PC-3 (cell line): ENCODE data around the gene ABCF1. TPM values are rescaled to one million over a fixed set of nuclear protein-coding genes. Genes with fewer than 3 reads are reported as not detected.

Source experiments
- ATAC-seq: fragments of 200-7000 bp; cut with Tn5 transposase; 2 replicates; pipeline ENCODE4 v1.9.1; 2020; ENCODE audit warnings: mild to moderate bottlenecking, moderate library complexity
- BruUV-seq: library from RNA; stranded (reverse); fragments of 400-500 nt; replicated peaks from 2 replicates; lab custom pipeline; 2021; lab: Mats Ljungman, UMichigan
- CTCF ChIA-PET: fragments of 300-600 bp; sonication (Branson Sonifier 250); formaldehyde crosslinking; loops from one replicate; lab custom pipeline; 2022; ENCODE audit warnings: antibody characterized with exemption; lab: Charles Lee
- POLR2A ChIA-PET: fragments of 300-600 bp; sonication (Branson Sonifier 250); formaldehyde crosslinking; loops from one replicate; lab custom pipeline; 2022; ENCODE audit warnings: antibody characterized with exemption; ENCODE audit not compliant: unreplicated experiment; lab: Charles Lee
- DNase-seq: peaks from one replicate; pipeline ENCODE4 v3.0.0-alpha.2; 2015
- H2AFZ ChIP-seq: fragments of 300-600 bp; sonication (generic); 2 replicates; pipeline ENCODE4 v1.6.0; 2016; ENCODE audit warnings: antibody characterized with exemption, low read length
- H3F3A ChIP-seq: fragments of 300-600 bp; sonication (generic); one replicate; pipeline ENCODE4 v1.6.0; 2017; ENCODE audit warnings: antibody characterized with exemption, low read length, control low read depth, mild to moderate bottlenecking; ENCODE audit not compliant: unreplicated experiment
- H3K27ac ChIP-seq: fragments of 300-600 bp; sonication (generic); 2 replicates; pipeline ENCODE4 v1.5.1; 2016; ENCODE audit warnings: mild to moderate bottlenecking, low read length
- H3K27me3 ChIP-seq: fragments of 300-600 bp; sonication (generic); 2 replicates; pipeline ENCODE4 v1.6.1; 2016; ENCODE audit warnings: low read length, mixed read lengths
- H3K36me3 ChIP-seq: fragments of 300-600 bp; sonication (generic); 2 replicates; pipeline ENCODE4 v1.6.1; 2016; ENCODE audit warnings: low read depth, mixed run types, low read length, mixed read lengths
- H3K4me1 ChIP-seq: fragments of 300-600 bp; sonication (generic); 2 replicates; pipeline ENCODE4 v1.5.1; 2016; ENCODE audit warnings: low read length; ENCODE audit not compliant: insufficient read depth
- H3K4me2 ChIP-seq: fragments of 300-600 bp; sonication (generic); 2 replicates; pipeline ENCODE4 v1.6.0; 2016; ENCODE audit warnings: low read length
- H3K4me3 ChIP-seq: fragments of 300-600 bp; sonication (generic); 2 replicates; pipeline ENCODE4 v1.5.1; 2016; ENCODE audit warnings: mild to moderate bottlenecking, low read length, mixed read lengths
- H3K79me2 ChIP-seq: fragments of 300-600 bp; sonication (generic); 2 replicates; pipeline ENCODE4 v1.6.1; 2017; ENCODE audit warnings: low read length, mixed read lengths
- H3K9ac ChIP-seq: fragments of 300-600 bp; sonication (generic); 2 replicates; pipeline ENCODE4 v1.6.0; 2016; ENCODE audit warnings: mild to moderate bottlenecking, low read length
- H3K9me2 ChIP-seq: fragments of 300-600 bp; sonication (generic); replicated peaks from 2 replicates; pipeline ENCODE4 v1.6.1; 2016; ENCODE audit warnings: mixed run types, low read length, mixed read lengths
- H3K9me3 ChIP-seq: fragments of 300-600 bp; sonication (generic); 2 replicates; pipeline ENCODE4 v1.6.1; 2016; ENCODE audit warnings: low read length, mixed read lengths
- H4K20me1 ChIP-seq: fragments of 300-600 bp; sonication (generic); 2 replicates; pipeline ENCODE4 v1.6.1; 2016; ENCODE audit warnings: low read length, mixed read lengths
- CTCF ChIP-seq: fragments of 300-600 bp; sonication (generic); conservative IDR thresholded peaks from 2 replicates; pipeline ENCODE4 v1.5.1; 2017; ENCODE audit warnings: antibody characterized with exemption, low read depth, mild to moderate bottlenecking, low read length
- EZH2 ChIP-seq: fragments of 300-600 bp; sonication (generic); IDR thresholded peaks from one replicate; pipeline ENCODE4 v1.6.1; 2017; ENCODE audit warnings: antibody characterized with exemption, mild to moderate bottlenecking, low read length; ENCODE audit not compliant: unreplicated experiment
- EZH2phosphoT487 ChIP-seq: fragments of 300-600 bp; sonication (generic); IDR thresholded peaks from 2 replicates; pipeline ENCODE4 v1.6.1; 2018; ENCODE audit warnings: mild to moderate bottlenecking, antibody characterized with exemption, low read length, borderline replicate concordance
- intact Hi-C: fragments of 100-400 bp; cut with micrococcal nuclease; formaldehyde crosslinking; loops from 2 replicates; pipeline ENCODE4 v1.9.0; 2023
- total RNA-seq: library from RNA; depleted of rRNA; stranded (reverse); fragments of >200 nt; gene quantifications from 2 replicates; pipeline ENCODE4 v1.2.3, GENCODE V29; 2014

Gene ABCF1
- total RNA-seq, 1 experiment from 2014 or later: 67.3 TPM

DNA sequence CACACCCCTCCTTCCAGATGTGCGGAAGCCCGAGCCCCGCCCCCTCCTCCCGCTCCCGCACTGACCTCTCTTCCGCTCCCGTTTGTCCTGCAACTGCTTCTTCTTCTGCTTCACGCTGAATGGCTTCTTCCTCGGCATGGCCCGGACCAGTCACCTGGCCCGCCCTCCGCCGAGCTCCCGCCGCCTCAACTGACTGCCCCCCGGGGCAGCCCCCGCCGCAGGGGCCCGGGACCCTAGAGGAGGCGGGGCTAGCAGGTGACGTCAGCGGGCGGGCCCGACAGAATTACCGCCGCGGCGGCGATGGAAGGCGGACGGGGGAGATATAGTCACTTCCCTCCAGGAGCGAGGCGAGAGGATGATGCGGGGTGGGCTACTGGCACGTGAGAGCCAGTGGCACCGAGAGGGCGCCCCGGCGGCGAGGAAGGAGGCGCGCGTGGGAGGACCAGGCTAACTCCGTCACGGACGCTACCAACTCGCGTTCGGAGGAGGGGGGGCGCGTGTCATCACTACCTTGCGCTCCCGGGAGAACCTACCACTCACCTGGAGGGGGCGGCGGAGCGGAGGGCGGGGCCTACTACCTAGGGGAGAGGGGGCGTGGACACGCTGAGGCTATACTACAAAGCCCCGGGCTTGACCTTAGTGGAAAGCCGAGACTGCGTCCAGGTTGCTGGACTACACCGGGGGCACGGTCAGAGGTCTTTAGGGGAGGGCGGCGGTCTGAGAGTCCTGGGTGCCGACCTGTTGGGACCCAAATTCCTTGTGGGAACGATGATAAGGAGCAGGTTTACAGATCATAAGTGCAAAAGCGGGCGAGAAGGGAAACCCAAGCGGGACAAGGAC is 15.0 kb upstream of the ABCF1 start, which contains the start of gene GNL1:
GNL1 (minus strand) TSS at position 424 of the 840 bp plus-strand sequence; CDS start at position 138, 286 bp downstream.
- no peaks in the 10 kb centered on the region for H3K9me2 ChIP-seq
- no peaks in the 10 kb centered on the region for H3F3A ChIP-seq
- POLR2A ChIA-PET: interaction anchor here (0.6 to 1.6 kb wide), 2 partner anchors 44 to 59 kb away, joined by 4 to 6 read pairs; no protein-coding TSS in a partner anchor
- intact Hi-C loops: no loop called here
- peak within 1 kb of the TSS; percentile 86 for H3K9ac ChIP-seq
- TF ChIP-seq EZH2phosphoT487 (no peak), CTCF (no peak), EZH2 (no peak)
- H3K4me1 ChIP-seq: peaks cover 20% of the 10 kb centered on the region
- H3K36me3 ChIP-seq: peaks cover 6% of the 10 kb centered on the region; the same call in 1 of the 2 replicates
- H4K20me1 ChIP-seq: no peaks in the 10 kb centered on the region
- H3K4me3 ChIP-seq: peak within 1 kb of the TSS; percentile 77
- DNase-seq: peak; percentile 93
- no TSS peak for BruUV-seq
- CTCF ChIA-PET: no interaction called here
- H3K79me2 ChIP-seq: peaks cover 41% of the 10 kb centered on the region
- peak within 1 kb of the TSS; percentile 99 for H2AFZ ChIP-seq
- peak within 1 kb of the TSS; percentile 77 for H3K27ac ChIP-seq
- H3K27me3 ChIP-seq: no peaks in the 10 kb centered on the region
- H3K9me3 ChIP-seq: no peaks in the 10 kb centered on the region
- peak; percentile 89 for ATAC-seq
- H3K4me2 ChIP-seq: peak within 1 kb of the TSS; percentile 90

DNA sequence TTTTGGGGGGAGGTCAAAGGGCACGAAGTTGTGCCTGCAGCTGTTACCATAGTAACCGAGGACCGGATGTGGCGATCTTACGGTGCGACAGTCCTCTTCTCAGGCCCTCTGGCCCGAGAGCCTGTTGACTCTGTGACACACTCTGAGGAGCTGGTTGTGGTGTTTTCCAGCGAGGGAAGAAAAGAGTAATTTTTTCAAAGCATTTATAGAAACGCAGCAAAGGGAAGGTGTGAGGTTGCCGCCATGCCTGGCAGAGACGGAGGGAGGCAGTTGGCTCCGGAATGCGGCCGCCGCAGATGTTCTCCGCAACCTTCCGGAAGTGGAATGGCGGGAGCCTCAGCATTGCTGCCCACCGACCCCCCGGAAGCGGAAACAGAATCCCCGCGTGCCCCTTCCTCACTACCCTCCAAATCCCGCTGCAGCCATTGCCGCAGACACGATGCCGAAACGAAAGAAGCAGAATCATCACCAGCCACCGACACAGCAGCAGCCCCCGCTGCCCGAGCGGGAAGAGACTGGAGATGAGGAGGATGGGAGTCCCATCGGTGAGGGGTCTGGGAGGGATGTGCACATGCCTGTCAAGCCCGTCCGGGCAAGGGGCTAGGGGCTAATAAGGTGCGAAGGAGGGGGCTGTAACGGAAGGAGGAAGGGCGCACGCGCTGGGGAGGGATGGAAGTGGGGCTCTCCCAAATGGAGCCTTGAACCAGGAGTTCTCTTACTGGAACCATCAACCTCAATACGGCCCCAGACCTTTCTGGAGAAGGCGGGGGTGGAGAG is 14.1 kb upstream of the ABCF1 start, which contains the start of gene PRR3:
PRR3 (plus strand) TSS at position 390 of the 777 bp plus-strand sequence; CDS start at position 440, 50 bp downstream.
- no peaks in the 10 kb centered on the region for H3F3A ChIP-seq
- H3K9me2 ChIP-seq: no peaks in the 10 kb centered on the region
- no peaks in the 10 kb centered on the region for H4K20me1 ChIP-seq
- peaks cover 20% of the 10 kb centered on the region for H3K4me1 ChIP-seq
- peak within 1 kb of the TSS; percentile 90 for H3K4me2 ChIP-seq
- peak within 1 kb of the TSS; percentile 77 for H3K4me3 ChIP-seq
- H3K36me3 ChIP-seq: peaks cover 11% of the 10 kb centered on the region; the same call in 1 of the 2 replicates
- peak within 1 kb of the TSS; percentile 99 for H2AFZ ChIP-seq
- peak within 1 kb of the TSS; percentile 77 for H3K27ac ChIP-seq
- BruUV-seq: TSS peak; percentile 63
- peak; percentile 92 for DNase-seq
- H3K27me3 ChIP-seq: no peaks in the 10 kb centered on the region
- H3K9me3 ChIP-seq: no peaks in the 10 kb centered on the region
- H3K9ac ChIP-seq: peak within 1 kb of the TSS; percentile 86
- peaks cover 41% of the 10 kb centered on the region for H3K79me2 ChIP-seq
- POLR2A ChIA-PET: interaction anchor here (0.6 to 1.6 kb wide), 2 partner anchors 14 to 58 kb away, joined by 3 to 6 read pairs; partner anchors contain the start of gene ABCF1
- intact Hi-C loops: no loop called here
- CTCF ChIA-PET: interaction anchor here (1.2 kb wide), 1 partner anchor 12 kb away, joined by 3 read pairs; no protein-coding TSS in a partner anchor
- TF ChIP-seq EZH2 (no peak), EZH2phosphoT487 (no peak), CTCF (no peak)
- peak; percentile 65 for ATAC-seq
